SU-DHL-6 (cell line): ENCODE data around the gene SH2D5.

ENCODE experiments used
- EZH2phosphoT487 ChIP-seq: fragments of 200-600 bp; sonication (generic), shearing (Covaris generic); conservative IDR thresholded peaks from 2 replicates; pipeline ENCODE4 v1.6.1; 2018; ENCODE audit warnings: mild to moderate bottlenecking, antibody characterized with exemption, low read length, moderate library complexity, mixed read lengths
- TF ChIP-seq, protein P1 (sequence below): fragments of 200-600 bp; sonication (generic); IDR thresholded peaks from one replicate; pipeline ENCODE4 v1.5.1; 2017; ENCODE audit warnings: antibody characterized with exemption, mild to moderate bottlenecking, low read length, moderate library complexity; ENCODE audit not compliant: insufficient read depth, poor library complexity, severe bottlenecking

DNA sequence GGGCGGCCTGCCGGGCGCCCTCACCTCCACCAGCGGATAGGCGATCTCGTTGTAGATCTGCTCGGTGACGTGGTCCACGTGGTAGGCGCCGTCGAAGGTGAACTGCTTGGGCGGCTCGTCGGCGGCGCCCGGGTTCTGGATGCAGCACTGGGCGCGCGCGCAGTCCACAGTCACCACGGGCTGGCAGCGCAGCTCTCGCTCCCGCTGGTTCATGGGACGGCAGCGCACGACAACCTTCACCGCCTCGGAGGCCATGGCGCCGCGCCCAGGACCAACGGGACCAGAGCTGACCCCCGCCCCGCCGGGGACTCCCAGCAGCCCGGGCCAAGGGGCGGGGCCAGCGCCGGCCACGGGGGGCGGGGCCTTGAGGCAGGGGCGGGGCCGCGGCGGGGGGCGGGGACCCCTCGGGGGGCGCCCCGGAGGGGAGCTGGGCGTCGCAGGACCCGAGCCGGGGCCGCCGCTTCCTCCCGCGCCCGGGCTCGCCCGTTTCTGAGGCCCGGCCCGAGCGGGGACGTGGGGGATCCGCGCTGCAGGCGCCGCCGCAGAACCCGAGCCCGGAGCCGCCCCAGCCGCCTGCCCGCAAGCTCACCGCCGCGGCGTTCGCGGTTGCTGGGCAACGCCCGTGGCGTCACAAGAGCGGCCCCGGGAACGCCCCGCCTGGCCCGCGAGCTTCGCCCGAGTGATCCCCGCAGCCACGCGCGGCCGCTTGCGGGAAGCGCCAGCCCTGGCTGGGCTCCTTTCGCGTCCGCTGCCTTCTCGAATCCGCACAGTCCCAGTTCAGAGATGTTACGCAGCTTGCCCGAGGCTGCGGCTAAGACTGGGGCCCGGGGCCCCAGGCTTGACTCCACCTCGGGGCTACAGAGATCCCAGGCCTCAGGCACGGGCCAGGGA is 14.8 kb downstream of the SH2D5 start, which contains the start of gene KIF17:
- TF ChIP-seq, protein P1, sequence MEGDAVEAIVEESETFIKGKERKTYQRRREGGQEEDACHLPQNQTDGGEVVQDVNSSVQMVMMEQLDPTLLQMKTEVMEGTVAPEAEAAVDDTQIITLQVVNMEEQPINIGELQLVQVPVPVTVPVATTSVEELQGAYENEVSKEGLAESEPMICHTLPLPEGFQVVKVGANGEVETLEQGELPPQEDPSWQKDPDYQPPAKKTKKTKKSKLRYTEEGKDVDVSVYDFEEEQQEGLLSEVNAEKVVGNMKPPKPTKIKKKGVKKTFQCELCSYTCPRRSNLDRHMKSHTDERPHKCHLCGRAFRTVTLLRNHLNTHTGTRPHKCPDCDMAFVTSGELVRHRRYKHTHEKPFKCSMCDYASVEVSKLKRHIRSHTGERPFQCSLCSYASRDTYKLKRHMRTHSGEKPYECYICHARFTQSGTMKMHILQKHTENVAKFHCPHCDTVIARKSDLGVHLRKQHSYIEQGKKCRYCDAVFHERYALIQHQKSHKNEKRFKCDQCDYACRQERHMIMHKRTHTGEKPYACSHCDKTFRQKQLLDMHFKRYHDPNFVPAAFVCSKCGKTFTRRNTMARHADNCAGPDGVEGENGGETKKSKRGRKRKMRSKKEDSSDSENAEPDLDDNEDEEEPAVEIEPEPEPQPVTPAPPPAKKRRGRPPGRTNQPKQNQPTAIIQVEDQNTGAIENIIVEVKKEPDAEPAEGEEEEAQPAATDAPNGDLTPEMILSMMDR, result no peak
- TF ChIP-seq EZH2phosphoT487, result no peak
